HG03025 (cell line): Measurements from ENCODE around the gene RAD9B.
"Not testable (repeated sequence)": the region's sequence is repeated elsewhere in the genome, so short reads cannot be mapped to it uniquely, and the experiment has no call there.

Experiments
- ATAC-seq: cut with Tn5 transposase; IDR thresholded peaks from one replicate; pipeline ENCODE4 v1.9.1; 2021; ENCODE audit warnings: mild to moderate bottlenecking, moderate library complexity; ENCODE audit not compliant: unreplicated experiment, low FRiP score

RAD9B gene

GRCh38 chr12:110501752-110502738 is at the start of gene RAD9B, which contains the start of gene VPS29:
TSS of gene RAD9B (plus strand) at chr12:110502331. CDS start at chr12:110502338, 7 bp downstream.
TSS of gene VPS29 (minus strand) at chr12:110502111. CDS start at chr12:110502051, 60 bp downstream.
- ATAC-seq = peak; percentile 86

- ATAC-seq = no peak
Measured at GRCh38 chr12:110453569-110454296, 48.4 kb upstream of the RAD9B start.

- no peak for ATAC-seq
Measured at GRCh38 chr12:110458756-110459155, 43.4 kb upstream of the RAD9B start.

- ATAC-seq = not testable (repeated sequence)
Measured at GRCh38 chr12:110461189-110461588, 40.9 kb upstream of the RAD9B start.

GRCh38 chr12:110465024-110465423 is 37.1 kb upstream of the RAD9B start:
- no peak for ATAC-seq

GRCh38 chr12:110465765-110466164 is 36.4 kb upstream of the RAD9B start:
- not testable (repeated sequence) for ATAC-seq

- no peak for ATAC-seq
Measured at GRCh38 chr12:110466791-110467190, 35.3 kb upstream of the RAD9B start.

- no peak for ATAC-seq
Measured at GRCh38 chr12:110467847-110468213, 34.3 kb upstream of the RAD9B start.

GRCh38 chr12:110468214-110469048 is 33.7 kb upstream of the RAD9B start, which contains the start of the genes FAM216A and GPN3:
TSS of gene FAM216A (plus strand) at chr12:110468845. CDS start at chr12:110468876, 31 bp downstream.
TSS of gene GPN3 (minus strand) at chr12:110468257. CDS start at chr12:110468203, 54 bp downstream.
- ATAC-seq = peak; percentile 72

- ATAC-seq = no peak
Measured at GRCh38 chr12:110475426-110475825, 26.7 kb upstream of the RAD9B start.

- ATAC-seq = no peak
Measured at GRCh38 chr12:110498984-110499706, 3.0 kb upstream of the RAD9B start.

- ATAC-seq = peak; percentile 5
Measured at GRCh38 chr12:110501399-110501751, 756 bp upstream of the RAD9B start.

- no peak for ATAC-seq
Measured at GRCh38 chr12:110503432-110503831, 1.3 kb downstream of the RAD9B start.

GRCh38 chr12:110505332-110505731 is 3.2 kb downstream of the RAD9B start:
- ATAC-seq = no peak

GRCh38 chr12:110508071-110508586 is 6.0 kb downstream of the RAD9B start:
- no peak for ATAC-seq

GRCh38 chr12:110513842-110514241 is 11.7 kb downstream of the RAD9B start:
- ATAC-seq = no peak

GRCh38 chr12:110514363-110514762 is 12.2 kb downstream of the RAD9B start:
- ATAC-seq = no peak

GRCh38 chr12:110516995-110517394 is 14.9 kb downstream of the RAD9B start:
- no peak for ATAC-seq

GRCh38 chr12:110518014-110518413 is 15.9 kb downstream of the RAD9B start:
- ATAC-seq = not testable (repeated sequence)
